Stimulated activated CD4-positive, alpha-beta T cell treated with anti-CD3 and anti-CD28 coated beads, Interleukin-2, amount 100 ng/mL, for 24 hours (primary cell): Measurements from ENCODE around the gene IRGQ.
"Not testable (repeated sequence)": the region's sequence is repeated elsewhere in the genome, so short reads cannot be mapped to it uniquely, and the experiment has no call there.

Source experiments
- DNase-seq, 2 donors: peaks; one replicate each; pipeline ENCODE4 v3.0.0-alpha.2; 2020

Gene IRGQ

GRCh38 chr19:43623889-43624670 lies 28.1 kb upstream of the IRGQ start:
- DNase-seq = peak in 1 of 2 donors; percentile 38

GRCh38 chr19:43622956-43623355 lies 27.0 kb upstream of the IRGQ start:
- DNase-seq = no peak

GRCh38 chr19:43622070-43622469 lies 26.1 kb upstream of the IRGQ start:
- DNase-seq = no peak

- peak; percentile 89 to 90 for DNase-seq
These were observed 24.4 kb upstream of the IRGQ start for GRCh38 chr19:43620061-43621001.

- DNase-seq = peak; percentile 86 to 87
These were observed 23.5 kb upstream of the IRGQ start, which contains the start of gene ZNF428 for GRCh38 chr19:43619262-43620060. Gene ZNF428, minus strand, starts transcription at chr19:43619629. Its CDS starts 5,325 bp downstream, at chr19:43614304.

- DNase-seq = peak; percentile 59 to 63
These were observed 23.0 kb upstream of the IRGQ start for GRCh38 chr19:43618921-43619261.

GRCh38 chr19:43616954-43617353 lies 21.0 kb upstream of the IRGQ start:
- DNase-seq = no peak

- DNase-seq = no peak
These were observed 20.4 kb upstream of the IRGQ start for GRCh38 chr19:43616306-43616705.

GRCh38 chr19:43612374-43612773 lies 16.4 kb upstream of the IRGQ start:
- DNase-seq = no peak

- DNase-seq = no peak
These were observed 15.9 kb upstream of the IRGQ start, which contains the start of gene SRRM5 for GRCh38 chr19:43611788-43612187. Gene SRRM5, plus strand, starts transcription at chr19:43612088. Its CDS starts 34 bp downstream, at chr19:43612122.

GRCh38 chr19:43610493-43610892 lies 14.6 kb upstream of the IRGQ start:
- no peak for DNase-seq

- DNase-seq = no peak
These were observed 13.9 kb upstream of the IRGQ start for GRCh38 chr19:43609872-43610271.

GRCh38 chr19:43607238-43608205 lies 11.6 kb upstream of the IRGQ start:
- DNase-seq = no peak

- DNase-seq = no peak
These were observed 10.8 kb upstream of the IRGQ start for GRCh38 chr19:43606569-43607229.

- no peak for DNase-seq
These were observed 10.1 kb upstream of the IRGQ start for GRCh38 chr19:43605875-43606568.

- DNase-seq = not testable (repeated sequence)
These were observed 4.4 kb upstream of the IRGQ start for GRCh38 chr19:43600326-43600725.

- no peak for DNase-seq
These were observed 3.8 kb upstream of the IRGQ start for GRCh38 chr19:43599635-43600295.

- DNase-seq = no peak
These were observed 2.7 kb upstream of the IRGQ start for GRCh38 chr19:43598445-43599240.

- DNase-seq = no peak
These were observed 1.9 kb upstream of the IRGQ start for GRCh38 chr19:43597876-43598275.
